HG03066 (cell line): Measurements from ENCODE around the gene SSX2IP.
"Not testable (repeated sequence)": the region's sequence is repeated elsewhere in the genome, so short reads cannot be mapped to it uniquely, and the experiment has no call there.

Experiments
- ATAC-seq: cut with Tn5 transposase; IDR thresholded peaks from one replicate; pipeline ENCODE4 v1.9.1; 2021; ENCODE audit warnings: low read depth; ENCODE audit not compliant: unreplicated experiment

The SSX2IP gene

GRCh38 chr1:84682047-84682446 is 8.2 kb downstream of the SSX2IP start:
- ATAC-seq, result no peak

DNA sequence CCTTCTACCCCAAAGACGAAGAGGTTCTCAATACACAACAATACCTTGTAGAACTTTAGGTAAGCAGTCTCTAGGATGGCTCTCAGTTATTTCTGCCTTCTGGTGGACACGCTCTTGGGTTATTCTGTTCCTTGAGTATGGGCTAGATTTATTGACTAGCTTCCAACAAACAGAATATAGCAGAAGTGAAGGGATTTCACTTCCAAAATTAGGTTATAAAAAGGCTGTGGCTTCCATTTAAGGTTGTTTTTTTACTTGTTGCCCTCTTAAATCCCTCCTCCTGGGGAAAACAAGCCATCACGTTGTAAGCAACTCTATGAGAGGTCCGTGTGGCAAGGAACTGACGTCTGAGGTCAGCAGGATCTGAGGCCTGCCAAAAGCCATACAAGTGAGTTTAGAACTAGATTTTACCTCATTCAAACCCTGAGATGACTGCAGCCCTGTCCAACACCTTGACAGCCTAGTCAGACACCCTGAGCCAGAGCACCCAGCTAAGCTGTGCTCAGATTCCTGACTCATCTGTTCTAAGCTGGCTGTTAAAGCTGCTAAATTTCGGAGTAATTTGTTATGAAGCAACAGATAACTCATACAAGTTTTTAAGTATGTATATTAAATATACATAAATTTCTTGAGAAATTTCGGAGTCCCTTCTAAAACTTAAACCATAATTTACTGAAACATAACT is 12.7 kb downstream of the SSX2IP start:
- ATAC-seq, result no peak

- ATAC-seq, result no peak
Measured at GRCh38 chr1:84675631-84676030, 14.6 kb downstream of the SSX2IP start.

GRCh38 chr1:84675106-84675505 is 15.2 kb downstream of the SSX2IP start:
- no peak for ATAC-seq

DNA sequence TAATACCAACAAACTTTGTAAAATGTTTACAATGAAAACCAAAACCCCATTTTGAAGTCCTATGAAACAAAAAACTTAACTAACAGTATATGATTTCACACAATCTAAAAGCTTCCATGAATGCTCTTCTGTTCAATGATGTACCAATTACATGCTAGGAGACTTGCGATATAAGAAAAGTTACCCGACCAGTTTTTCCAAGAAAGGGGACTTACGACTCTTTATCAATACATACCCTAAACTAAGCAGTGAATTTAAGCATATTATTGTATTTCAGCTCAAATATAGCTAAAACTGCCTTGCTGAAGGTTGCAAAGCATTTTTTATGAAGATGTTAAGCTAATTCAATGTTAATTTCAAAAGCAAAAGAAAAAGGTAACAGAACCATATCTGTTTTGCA is 15.6 kb downstream of the SSX2IP start:
- ATAC-seq, result no peak

DNA sequence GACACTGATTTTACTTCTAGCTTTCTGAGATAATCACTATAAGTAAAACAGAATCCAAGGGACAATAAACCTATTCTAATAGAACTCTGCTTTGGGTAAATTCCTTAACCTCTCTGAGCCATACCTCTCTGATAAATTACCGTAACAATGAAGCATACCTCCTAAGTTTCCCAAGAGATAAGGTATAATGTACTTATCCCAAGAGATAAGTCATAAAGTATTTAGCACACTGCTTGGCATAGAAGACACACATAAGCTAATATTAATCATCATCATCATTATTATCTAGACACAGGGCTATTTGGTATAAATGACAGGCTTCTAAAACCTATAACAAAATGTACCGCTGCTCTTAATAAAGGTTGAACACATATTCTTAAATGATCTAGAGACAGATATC is 16.2 kb downstream of the SSX2IP start:
- no peak for ATAC-seq

GRCh38 chr1:84672080-84672854 is 18.0 kb downstream of the SSX2IP start:
- no peak for ATAC-seq

DNA sequence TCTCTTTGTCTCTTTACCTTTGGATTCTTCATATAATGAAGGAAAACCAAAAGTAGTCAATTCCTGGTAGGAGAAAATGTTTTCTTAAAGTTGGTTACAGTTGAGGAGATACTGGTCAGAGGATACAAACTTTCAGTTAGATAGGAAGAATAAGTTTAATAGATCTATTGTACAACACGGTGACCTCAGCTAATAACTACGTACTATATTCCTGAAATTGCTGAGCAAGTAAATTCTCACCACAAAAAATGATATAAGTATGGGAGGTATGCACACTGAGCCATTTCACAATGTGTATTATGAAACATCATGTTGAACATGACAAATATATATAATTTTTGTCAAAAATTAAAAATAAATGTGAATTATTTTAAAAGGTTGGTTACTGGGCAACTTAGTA is 20.4 kb downstream of the SSX2IP start:
- no peak for ATAC-seq

- ATAC-seq, result no peak
Measured at GRCh38 chr1:84668185-84668584, 22.1 kb downstream of the SSX2IP start.

- ATAC-seq, result no peak
Measured at GRCh38 chr1:84665703-84666317, 24.5 kb downstream of the SSX2IP start.

DNA sequence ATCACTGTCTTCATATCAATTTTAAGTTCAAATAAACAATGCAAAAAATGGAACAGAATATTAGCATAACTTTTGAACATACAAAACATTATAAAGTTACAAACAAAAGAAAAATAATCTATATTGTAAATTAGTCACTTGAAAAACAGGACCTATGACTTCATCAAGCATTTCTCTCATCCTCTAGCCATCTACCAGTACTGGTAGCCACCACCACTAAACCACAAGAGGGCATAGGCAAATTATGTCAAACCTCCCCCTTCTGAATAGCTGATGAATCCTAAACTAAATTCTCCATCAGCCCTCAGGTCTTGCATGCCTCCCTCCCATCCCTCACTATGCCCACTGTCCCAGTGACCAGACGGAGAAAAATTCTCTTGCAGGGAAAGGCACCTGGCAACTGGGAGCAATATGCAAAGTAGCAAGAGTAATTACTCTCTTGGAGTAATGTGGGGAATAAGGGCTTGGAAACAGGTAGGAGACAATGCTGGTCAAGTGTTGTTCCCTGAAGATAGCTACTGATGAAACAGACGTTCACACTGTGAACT is 37.1 kb downstream of the SSX2IP start:
- ATAC-seq, result no peak

DNA sequence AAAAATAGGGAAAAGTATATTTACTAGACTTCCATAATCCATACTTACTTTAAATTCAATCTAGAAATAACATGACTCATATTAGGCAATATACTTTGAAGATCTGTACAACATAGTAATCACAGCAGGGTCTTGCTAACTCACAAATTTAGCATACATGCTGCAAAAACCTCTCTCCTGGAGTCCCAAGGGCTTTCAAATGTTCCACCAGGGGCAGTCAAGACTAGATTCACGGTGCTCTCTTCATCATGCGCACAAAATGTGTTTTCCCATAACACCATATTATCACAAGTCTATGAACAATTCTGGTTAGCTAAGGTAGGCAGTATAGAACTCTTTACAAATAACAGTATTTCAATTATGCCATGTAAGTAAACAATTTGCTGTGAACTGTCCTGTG is 45.8 kb downstream of the SSX2IP start:
- ATAC-seq, result no peak

GRCh38 chr1:84643183-84643582 is 47.1 kb downstream of the SSX2IP start:
- ATAC-seq, result no peak

GRCh38 chr1:84642774-84643173 is 47.5 kb downstream of the SSX2IP start:
- no peak for ATAC-seq

DNA sequence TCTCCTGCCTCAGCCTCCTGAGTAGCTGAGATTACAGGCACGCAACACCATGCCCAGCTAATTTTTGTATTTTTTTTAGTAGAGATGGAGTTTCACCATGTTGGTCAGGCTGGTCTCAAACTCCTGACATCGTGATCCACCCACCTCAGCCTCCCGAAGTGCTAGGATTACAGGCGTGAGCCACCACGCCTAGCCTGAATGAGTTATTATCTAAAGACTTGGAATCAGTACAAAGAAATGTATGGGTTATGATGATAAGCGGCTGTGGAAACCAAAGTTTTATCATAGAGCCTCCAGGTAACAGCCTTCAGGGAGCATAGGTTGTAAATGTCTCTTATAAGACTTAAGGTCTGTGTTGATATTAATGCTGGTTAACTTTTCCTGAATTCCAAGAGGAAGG is 50.5 kb downstream of the SSX2IP start:
- not testable (repeated sequence) for ATAC-seq

DNA sequence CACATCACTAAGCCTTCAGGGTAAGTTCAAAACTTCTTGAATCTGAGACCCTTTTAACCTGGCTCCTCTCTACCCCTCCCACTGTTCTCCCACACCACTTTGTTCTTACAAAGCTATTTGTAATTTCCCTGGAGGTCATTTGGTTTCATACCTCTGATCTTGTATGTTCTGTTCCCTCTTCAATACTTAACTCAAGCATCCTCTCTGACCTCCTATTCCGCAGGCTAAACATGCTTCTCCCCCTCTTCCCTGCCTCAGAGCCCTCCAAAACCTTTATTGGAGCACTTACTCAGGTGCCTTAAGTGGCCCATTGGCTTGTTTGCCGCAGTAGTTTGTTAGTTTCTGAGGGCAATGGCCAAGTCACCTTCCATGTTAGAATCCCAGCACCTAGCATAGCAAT is 54.8 kb downstream of the SSX2IP start:
- no peak for ATAC-seq

DNA sequence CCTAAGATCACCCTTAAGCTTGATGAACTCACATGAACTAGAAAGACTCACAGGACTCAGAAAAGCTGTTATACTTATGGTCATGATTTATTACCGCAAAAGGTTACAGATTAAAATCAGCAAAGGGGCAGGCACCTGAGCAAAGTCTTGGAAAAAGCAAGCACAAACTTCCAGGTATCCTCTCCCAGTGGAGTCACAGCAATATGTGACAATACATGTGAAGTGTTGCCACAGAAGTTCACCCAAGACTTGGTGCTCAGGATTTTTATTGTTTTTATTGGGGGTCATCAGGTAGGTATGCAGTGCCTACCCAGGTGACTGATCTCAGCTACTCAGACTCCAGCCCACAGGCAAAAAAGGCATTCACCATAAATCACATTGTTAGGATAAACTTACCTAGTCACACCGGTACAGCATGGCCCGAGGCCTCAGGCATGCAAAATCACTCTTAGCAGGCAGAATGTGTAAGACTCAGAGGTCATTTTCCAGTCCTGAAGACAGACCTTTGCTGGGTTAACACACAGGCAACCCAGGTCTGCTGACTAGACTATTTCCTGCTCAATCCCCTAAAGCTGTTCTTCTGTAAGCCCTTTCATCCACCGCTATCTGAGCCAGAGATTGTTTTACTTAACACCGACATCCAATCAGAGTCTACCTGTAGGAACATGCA is 55.6 kb downstream of the SSX2IP start:
- no peak for ATAC-seq

DNA sequence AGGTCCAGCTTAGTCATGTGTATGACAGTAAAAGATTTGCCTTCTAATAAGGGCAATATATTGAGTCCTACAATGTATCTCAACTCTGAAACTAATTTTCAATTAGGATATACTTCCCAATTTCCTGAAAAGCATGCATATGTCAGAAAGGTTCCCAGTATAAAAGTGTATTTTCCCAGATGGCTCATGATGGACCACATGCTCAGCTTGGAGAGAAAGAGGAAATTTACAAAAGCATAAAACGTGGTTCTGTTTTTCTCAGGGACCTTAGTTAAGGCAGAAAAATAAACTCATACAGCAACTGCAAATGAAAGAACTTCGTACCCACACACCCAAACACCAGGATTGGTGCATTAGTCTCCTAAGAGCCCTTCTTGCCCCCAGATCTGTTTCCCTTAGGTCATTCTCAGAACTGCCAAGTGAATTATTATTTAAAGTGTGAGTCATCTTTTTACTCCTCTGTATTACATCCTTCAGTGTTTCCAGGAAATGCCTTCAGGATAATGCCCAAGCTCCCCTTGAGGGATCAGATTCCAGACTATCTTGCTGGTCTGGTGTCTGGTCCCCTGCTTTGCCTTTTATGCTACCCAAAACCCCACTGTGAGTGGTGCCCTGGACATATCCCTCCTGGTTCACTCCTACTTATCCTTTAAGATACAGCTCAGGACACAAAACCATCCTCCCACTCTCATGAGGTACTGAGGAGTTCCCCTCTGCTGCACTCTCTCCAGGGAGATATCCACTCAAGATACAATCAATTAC is 57.4 kb downstream of the SSX2IP start:
- no peak for ATAC-seq

DNA sequence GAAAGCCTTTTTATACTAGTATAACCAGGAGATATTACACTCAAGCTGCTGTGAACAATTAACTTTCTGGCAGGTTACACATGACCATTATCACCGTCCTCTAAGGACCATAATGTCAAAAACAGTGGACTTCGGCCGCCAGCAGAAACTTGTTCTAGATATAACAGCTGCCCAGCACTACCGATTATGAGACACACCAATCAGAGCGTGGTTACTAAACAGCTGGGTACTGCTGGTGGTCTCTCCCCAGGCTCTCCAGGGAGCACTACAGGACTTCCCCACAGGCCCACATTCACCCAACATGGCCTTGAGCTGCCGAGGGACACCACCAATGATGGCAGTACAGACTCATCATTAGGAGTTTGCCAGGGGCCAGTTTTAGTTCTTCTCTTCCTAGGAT is 58.1 kb downstream of the SSX2IP start:
- no peak for ATAC-seq

- no peak for ATAC-seq
Measured at GRCh38 chr1:84624876-84625275, 65.4 kb downstream of the SSX2IP start.
